GM18909 (cell line): Measurements from ENCODE around the gene PDE8B.

Source experiments
- ATAC-seq: cut with Tn5 transposase; IDR thresholded peaks from one replicate; pipeline ENCODE4 v1.9.1; 2021; ENCODE audit warnings: mild to moderate bottlenecking; ENCODE audit not compliant: unreplicated experiment, poor library complexity

Gene PDE8B

DNA sequence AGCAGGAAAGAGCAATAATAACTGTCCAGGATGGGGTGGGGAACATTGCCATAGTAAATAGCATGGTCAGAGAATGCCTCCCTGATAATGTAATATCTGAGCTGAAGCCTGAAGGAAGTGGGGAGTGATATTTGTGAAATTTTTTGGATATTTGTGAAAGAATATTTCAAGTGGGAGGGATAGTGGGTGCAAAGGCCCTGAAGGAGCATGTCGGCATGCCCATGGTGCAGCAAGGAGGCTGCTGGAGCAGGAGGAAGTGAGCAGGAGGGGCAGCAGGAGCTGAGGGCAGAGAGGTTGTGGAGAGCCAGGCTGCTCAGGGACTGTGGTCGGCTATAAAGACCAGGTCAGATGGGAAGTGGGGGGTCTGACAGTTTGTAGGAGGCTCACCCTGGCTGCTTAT is 21.1 kb upstream of the PDE8B start:
- no peak for ATAC-seq

DNA sequence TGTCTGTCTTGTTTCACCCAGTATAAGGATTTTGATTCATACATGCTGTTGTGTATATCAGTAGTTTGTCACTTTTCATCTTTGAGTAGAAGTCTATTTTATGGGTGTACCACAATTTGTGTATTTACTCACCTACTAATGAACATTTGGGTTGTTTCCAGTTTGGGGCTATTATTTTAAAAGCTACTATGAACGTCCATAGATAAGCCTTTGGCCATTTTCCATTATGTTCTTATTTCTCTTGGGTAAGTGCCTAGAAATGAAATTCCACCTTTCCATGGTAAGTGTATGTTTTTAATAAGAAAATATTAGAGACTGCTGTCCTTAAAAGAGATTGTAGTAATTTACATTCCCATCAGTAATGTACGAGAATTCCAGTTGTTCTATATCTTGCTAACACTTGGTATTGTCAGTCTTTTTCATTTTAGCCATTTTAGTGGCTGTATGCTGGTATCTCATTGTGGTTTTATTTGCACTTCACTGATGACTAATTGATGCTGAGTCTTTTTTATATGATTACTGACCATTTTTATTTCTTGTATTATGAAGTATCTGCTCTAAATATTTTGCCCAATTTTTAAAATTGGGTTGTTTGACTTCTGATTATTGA is 17.9 kb upstream of the PDE8B start:
- no peak for ATAC-seq

DNA sequence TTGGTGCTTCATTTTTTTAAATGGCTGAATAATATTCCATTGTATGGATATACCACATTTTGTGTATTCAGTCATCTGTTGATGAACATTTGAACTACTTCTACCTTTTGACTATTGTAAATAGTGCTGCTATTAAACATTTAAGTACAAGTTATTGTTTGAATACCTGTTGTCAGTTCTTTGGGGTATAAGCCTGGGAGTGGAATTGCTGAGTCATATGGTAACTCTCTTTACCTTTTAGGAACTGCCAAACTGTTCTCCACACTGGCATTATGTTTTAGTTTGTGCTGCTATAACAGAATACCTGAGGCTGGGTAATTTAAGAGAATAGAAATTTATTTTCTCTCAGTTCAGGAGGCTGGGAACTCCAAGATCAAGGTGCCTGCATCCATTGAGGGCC is 15.7 kb upstream of the PDE8B start:
- no peak for ATAC-seq

DNA sequence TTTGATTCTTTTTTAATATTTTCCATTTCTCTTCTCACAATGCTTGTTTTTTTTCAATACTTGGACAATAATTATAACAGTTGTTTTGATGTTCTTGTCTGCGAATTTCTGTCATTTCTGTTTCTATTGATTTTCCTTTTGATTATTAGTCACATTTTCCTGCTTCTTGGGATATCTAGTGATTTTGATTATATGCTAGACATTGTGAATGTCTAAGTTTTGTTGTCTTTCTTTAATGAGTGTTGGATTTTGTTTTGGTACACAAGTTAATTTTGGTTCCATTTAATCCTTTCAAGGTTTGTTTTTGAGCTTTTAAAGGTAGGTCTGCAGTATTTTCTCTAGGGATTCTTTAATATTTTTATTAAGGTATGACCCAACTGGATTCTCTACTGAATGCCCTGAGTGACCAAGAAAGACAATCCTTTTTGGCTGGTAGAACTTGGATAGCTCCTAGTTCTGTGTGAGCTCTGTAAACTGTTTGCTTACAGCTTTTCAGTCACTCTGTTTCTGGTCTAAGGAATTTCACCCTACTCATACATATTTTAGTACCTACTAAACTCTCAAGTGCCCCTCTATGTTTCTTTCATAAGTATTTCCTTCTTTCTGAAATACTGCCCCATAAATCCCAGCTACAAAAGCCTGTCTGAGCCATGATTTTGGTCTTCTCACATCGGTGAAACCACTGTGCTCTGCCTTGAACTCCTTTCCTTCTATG is 12.5 kb upstream of the PDE8B start:
- ATAC-seq: no peak

DNA sequence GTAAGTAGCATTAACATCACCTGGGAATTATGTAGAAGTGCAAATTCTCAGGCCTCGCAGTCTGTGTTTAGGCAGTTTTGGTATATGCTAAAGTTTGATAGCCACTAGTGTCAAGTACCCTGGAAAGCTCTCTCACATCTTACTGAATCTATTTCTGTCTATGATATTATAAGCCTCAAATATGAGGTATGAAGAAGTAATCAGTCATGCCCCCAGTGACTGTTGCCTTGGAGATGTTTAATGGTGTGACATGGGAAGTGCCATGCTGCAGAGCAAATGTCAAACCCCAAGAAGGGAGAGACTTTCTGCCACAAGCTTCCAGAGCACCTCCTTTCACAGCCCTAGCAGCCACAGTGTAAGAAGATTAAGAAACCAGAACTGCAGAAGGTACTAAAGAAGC is 9.8 kb upstream of the PDE8B start:
- ATAC-seq: no peak

DNA sequence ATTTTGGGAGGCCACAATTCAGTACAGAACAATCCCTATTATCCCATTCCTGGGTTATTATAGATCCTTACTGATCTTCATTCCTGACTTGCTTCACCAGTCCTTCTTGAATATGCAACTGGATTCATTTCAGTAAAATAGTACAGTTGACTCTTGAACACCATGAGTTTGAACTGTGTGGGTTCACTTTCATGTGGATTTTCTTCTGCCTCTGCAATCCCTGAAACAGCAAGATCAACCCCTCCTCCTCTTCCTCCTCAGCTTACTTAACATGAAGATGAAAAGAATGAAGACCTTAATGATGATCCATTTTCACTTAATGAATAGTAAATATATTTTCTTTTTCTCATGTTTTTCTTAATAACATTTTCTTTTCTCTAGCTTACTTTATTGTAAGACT is 8.3 kb upstream of the PDE8B start:
- no peak for ATAC-seq

DNA sequence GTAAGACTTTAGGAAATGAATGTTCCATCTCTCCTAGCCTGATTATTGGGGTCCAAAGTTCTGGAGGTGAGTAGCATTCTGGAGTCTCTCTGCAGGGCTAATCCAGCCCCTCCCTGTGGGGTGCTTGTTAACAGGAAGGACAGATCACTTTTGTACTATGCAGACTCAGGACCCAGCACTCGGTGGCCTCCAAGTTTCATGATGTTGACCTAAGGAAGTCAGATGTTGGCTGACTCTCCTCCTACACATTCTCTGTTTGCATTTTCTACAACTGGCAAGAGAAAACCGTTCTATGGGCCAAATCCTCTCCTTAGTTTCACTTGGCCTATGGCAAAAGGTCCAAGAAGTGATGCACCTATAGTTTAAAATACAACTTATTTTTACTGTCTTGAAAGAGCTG is 5.5 kb upstream of the PDE8B start:
- ATAC-seq: no peak

DNA sequence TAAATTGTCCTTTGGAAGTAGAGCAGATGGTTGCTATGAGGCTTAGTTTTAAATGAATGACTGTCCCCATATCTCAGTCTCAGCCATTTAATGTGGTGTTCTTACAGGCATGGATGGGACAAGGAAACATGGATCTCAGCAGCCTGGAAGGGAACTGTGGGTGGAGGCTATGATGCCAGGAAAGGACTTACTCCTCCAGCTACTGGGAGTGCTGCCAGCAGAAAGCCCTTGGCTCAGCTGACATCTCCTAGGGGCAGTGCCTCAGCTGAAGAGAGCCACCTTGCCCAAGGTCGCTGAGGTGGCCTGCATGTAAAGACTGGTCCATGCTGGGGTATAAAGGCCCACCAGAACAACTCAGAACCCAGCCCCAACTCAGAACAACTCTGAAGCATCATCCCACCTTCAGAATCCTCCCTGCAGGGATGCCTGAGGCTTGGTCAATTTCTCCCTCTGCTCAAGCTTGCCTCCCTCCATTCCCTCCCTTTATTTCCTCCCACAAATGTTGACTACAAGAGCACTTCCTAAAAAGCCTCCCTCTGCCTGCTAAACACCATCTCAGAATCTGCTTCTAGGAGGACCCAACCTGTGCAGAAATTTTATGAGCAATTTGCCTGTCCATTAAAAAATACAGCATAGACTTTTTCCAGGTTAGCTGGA is 1.8 kb upstream of the PDE8B start:
- no peak for ATAC-seq

DNA sequence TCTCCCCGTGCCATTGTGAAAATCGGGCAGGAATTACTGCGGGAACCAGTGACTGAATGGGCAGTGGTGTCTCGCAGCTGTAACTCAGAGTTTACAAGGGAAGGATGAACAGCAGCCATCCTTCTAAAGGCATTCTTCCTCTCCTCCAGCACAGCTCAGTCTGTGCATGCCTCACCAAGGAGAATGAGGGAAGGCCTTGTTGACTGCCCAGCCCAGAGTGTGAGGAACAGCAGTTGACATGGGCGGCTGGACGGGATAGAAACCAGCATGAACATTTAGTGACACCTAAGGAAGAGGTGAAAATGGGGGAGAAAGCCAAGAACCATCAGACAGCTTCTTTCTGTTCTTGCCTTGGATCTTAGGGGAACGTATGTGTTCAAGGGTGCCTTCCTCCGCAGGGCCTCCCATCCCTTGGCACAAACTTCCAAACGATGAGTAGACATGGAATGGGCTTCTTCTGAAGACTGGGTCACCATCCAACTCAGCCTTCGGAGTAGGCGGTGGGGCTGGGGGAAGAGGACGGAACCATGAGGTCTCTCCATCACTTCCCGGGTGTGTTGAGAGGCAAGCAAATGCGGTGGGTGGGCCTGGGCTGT is 887 bp upstream of the PDE8B start:
- no peak for ATAC-seq

DNA sequence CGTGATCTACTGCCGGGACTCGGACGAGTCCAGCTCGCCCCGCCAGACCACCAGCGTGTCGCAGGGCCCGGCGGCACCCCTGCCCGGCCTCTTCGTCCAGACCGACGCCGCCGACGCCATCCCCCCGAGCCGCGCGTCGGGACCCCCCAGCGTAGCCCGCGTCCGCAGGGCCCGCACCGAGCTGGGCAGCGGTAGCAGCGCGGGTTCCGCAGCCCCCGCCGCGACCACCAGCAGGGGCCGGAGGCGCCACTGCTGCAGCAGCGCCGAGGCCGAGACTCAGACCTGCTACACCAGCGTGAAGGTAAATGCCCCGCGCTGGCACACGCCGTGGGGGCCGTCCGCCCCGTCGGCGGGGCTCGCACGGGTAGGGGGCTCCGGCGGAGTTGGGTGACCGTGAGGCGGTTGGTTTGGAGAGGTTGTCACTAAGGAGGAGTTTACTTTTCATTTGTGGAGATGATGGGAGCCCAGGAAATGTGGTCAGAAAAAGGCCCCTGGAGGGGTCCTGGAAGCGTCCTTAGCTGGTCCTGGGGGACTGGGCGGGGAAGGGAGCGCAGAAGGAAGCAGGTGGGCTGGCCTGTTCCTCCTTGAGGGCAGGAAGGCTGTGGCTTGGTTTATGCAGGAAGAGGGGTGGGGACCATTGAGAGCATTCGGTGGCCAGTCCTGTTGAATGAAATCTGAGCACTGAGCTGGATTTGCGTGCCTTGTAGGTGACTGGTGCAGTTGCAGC is 647 bp downstream of the PDE8B start:
- ATAC-seq: no peak

DNA sequence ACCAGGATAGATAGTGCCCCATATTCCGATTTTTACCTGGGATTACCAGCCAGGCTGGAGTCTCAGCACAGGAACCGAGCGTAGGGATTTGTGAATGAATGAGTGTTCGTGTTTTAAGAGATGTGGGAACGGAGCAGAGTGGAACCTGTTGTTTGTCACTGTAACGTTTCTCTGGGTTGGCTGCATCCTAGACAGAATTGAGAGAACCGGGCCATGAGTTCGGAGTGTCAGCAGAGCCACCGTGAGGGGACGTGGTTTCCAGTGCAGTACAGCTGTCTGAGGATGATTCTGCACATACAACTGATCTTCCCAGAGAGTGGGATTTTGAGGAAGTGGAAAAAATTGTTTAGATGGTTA is 1.2 kb downstream of the PDE8B start:
- ATAC-seq: no peak

DNA sequence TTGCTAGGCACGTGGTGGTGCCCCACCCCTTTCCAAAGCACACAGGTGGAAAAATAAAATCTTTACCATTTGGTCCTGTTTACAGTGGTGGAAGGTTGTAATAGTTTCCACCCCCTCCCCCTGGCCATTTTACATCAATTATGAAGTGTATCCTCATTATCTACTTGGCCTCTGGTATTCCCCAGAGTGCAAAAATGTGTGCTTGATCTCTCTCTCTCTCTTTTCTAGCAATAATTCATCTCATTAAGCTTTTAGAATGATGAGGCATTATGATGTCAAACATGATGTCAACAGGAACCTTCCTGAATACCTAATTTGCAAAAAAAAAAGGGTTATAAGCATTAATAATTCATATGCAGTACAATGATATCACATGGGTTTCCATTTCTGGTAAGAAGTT is 3.1 kb downstream of the PDE8B start:
- ATAC-seq: no peak

DNA sequence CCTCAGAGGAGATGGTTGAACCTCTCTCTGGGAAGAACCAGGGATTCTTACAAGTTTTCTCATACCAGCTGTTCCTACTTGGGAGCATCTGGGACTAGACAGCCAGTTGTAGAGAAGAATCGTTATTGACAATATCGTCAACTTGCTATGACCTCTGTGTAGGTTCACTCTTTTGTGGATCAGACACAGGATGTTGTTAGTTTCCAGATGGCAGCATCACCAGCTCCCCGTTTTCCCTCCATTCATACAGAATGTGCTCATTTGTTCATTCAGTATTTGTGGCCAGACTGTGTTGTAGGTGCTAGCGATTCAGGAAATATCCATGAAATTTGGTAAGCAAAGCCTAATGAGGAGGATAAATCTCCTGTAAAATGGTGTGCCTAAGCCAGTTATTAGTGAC is 3.7 kb downstream of the PDE8B start:
- no peak for ATAC-seq

DNA sequence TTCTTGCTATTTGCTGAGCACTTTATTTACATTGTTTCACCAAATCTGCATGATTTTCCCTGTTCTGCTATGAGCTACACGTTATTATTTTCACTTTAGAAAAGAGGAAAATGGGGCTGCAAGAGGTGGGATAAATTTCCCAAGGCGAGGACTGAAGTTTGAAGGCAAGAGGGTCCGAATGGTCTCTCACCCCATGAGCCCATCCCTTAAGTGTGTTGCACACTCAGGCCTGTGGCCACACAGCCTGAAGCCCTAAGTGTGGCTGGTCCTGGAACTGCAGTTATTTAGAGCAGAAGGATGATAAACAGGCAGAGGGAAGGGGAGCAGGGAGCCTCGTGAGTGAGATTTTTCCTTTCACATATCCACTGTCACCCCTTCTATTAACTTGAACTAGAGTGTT is 7.8 kb downstream of the PDE8B start:
- ATAC-seq: no peak

DNA sequence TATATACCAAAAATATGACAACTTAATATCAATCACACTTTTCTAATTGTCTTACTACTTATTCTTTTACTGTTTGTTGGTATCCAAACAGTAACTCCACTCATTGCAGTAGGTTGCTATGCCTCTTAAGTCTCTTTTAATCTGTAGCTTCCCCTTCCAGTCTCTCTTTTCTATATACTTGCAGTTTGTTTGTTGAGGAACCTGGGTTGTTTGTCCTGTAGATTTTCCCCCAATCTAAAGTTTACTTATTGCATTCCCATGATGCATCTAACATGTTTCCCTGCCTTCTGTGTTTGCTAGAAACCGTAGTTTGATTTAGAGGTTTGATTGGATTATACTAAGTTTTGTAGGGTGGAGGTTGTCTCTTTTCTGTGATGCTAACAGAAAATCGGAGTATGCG is 10.6 kb downstream of the PDE8B start:
- ATAC-seq: no peak

DNA sequence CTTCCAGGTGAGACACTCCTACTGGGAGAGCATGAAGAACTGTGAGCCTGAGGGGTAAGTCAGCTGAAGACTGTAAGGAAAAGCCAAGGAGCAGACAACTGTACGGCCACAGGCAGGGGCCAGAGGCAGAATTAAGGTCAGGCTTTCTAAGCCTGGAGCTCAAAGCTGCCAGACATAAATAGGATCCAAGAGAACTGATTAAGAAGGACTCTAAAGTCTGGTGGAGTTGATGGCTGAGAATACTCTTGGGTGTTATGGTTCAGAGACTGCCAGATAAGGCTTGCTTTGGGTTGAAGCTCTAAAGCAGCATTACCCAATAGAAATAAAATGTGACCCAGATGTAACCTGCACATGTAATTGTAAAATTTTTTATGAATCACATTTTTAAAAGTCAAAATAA is 12.2 kb downstream of the PDE8B start:
- ATAC-seq: no peak

DNA sequence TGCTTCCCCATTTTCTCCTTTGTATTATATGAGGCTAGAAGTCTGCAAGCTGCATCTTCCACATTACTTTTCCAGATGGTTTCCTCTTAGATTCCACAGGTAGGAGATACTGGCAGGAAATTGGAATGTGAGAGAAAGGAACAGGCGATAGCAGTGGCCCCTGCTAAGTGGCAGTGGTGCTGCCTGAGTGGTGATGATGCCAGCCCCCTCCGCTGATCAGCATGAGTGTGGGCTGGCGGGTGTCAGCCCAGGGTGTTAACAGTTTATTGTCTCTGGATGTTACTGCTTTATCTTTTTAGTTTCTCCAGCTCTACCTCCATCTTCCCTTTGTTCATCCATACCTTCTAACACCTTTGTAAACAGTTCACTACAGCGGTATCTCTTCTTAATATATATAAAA is 13.2 kb downstream of the PDE8B start:
- ATAC-seq: no peak

DNA sequence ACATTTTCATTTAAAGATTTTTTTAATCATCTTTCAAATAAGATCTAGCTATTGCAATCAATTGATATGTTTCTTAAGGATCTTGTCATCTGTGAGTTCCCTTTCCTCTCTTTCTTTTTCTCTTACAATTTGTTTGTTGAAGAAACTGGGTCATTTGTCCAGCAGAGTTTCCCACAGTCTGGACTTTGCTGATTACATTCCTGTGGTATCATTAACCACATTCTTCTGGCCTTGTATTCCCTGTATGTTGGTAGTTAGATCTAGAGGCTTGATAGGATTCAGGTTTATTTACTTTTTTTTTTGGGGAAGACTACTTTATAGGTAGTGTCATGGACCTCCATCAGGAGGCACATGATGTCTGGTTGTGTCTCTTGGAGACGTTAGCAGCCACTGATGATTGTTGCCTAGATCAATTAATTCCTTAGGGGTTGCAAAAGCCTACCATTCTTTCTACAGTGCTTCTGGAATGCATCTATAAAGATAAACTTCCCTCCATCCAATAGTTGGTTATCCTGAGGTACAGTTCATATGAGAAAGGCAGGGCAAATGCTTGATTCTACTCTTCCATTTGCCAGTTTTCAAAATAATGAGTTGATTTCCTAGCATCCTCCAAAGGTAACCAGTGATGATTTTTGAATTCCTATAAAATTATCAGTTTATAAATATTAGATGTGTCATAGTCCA is 14.3 kb downstream of the PDE8B start:
- no peak for ATAC-seq

DNA sequence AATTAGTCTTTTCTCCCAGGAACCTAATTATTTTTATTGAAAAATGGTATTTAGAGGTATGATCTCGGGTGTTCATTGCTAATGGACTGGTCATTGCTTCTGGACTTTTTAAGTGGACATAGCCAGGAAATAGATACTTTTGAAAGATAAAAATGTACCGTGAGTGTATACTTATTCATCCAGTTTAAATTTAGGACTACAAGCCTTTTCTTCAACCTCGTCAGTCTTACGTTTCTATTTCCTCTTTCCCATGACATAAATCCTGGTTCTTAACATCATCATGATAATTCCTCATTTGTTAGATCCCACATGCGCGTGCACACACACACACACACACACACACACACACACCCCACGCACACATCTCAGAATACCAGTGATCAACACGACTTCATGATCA is 15.1 kb downstream of the PDE8B start:
- no peak for ATAC-seq

DNA sequence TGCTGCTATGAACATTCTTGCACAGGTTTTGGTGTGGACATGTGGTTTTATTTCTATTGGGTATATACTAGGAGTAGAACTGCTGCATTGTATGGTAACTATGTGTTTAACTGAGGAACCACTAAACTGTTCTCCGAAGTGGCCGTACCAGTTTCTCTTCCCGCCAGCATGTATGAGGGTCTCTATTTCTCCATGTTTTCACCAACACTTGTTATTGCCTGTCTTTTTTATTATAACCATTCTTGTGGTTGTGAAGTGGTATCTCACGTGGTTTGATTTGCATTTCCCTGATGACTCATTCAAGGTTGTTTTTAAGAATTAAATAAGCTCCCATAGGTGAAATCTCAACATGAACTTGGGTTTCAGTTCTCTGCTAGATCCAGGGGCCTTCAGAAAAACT is 19.4 kb downstream of the PDE8B start:
- ATAC-seq: no peak
